HEK293 (cell line): ENCODE results near the gene TRPC4.

Experiments
- CTCF ChIA-PET: fragments of 350-600 bp; formaldehyde crosslinking; extraction: SDS; loops from one replicate; lab custom pipeline; 2021; ENCODE audit warnings: antibody characterized with exemption; lab: Yijun Ruan, JAX
- POLR2A ChIA-PET: fragments of 300-600 bp; formaldehyde crosslinking; extraction: SDS; loops from one replicate; lab custom pipeline; 2020; ENCODE audit warnings: antibody characterized with exemption, inconsistent platforms; lab: Yijun Ruan, JAX
- H3K27ac ChIP-seq: fragments of 200-500 bp; sonication (Bioruptor generic); 2 replicates; pipeline ENCODE4 v1.5.1; 2014; ENCODE audit warnings: low read depth, low read length, control low read depth, inconsistent platforms; ENCODE audit errors: extremely low read depth
- H3K36me3 ChIP-seq, 2 experiments: fragments of 200-500 bp in 1 of 2; sonication (Bioruptor generic) in 1 of 2; 1 replicate in 1 of 2; 2 replicates in 1 of 2; pipeline ENCODE4 v1.5.1; 2014 to 2017; ENCODE audit warnings: inconsistent platforms in 2 of 2, low read length in 2 of 2; ENCODE audit not compliant: control insufficient read depth in 2 of 2, insufficient read depth in 1 of 2
- H3K4me1 ChIP-seq: fragments of 200-500 bp; sonication (Bioruptor generic); 2 replicates; pipeline ENCODE4 v1.5.1; 2014; ENCODE audit warnings: mild to moderate bottlenecking, low read length, inconsistent platforms; ENCODE audit not compliant: control insufficient read depth, insufficient read depth
- H3K4me3 ChIP-seq: 2 replicates; pipeline ENCODE4 v1.5.1; 2011; ENCODE audit warnings: low read depth, mild to moderate bottlenecking, control low read depth, low read length, moderate library complexity
- H3K9me3 ChIP-seq: fragments of 200-500 bp; sonication (Bioruptor generic); 2 replicates; pipeline ENCODE4 v1.5.1; 2014; ENCODE audit warnings: low read depth, low read length, inconsistent platforms; ENCODE audit not compliant: control insufficient read depth, insufficient read depth
- KLF1 ChIP-seq: fragments of 450-650 bp; formaldehyde crosslinking; IDR thresholded peaks from 2 replicates; pipeline ENCODE4 v1.5.1; 2016; ENCODE audit warnings: missing biosample characterization, missing genetic modification characterization
- KLF7 ChIP-seq: fragments of 450-650 bp; formaldehyde crosslinking; IDR thresholded peaks from 2 replicates; pipeline ENCODE4 v1.5.1; 2016; ENCODE audit warnings: missing biosample characterization, missing genetic modification characterization, borderline replicate concordance
- SETDB1 ChIP-seq: IDR thresholded peaks from one replicate; pipeline ENCODE4 v1.6.1; 2017; ENCODE audit warnings: mild to moderate bottlenecking, low read length, moderate library complexity, mixed read lengths; ENCODE audit not compliant: insufficient read length
- TRIM28 ChIP-seq: IDR thresholded peaks from 2 replicates; pipeline ENCODE4 v1.6.1; 2011; ENCODE audit warnings: low read length, control low read depth, borderline replicate concordance
- ZBTB17 ChIP-seq: fragments of 450-650 bp; formaldehyde crosslinking; IDR thresholded peaks from 2 replicates; pipeline ENCODE4 v1.5.1; 2016; ENCODE audit warnings: missing biosample characterization, missing genetic modification characterization
- ZNF10 ChIP-seq: fragments of 450-650 bp; formaldehyde crosslinking; IDR thresholded peaks from 2 replicates; pipeline ENCODE4 v1.5.1; 2017; ENCODE audit warnings: missing biosample characterization, missing genetic modification characterization
- ZNF114 ChIP-seq: fragments of 450-650 bp; formaldehyde crosslinking; IDR thresholded peaks from 2 replicates; pipeline ENCODE4 v1.5.0; 2017; ENCODE audit warnings: missing biosample characterization, missing genetic modification characterization
- ZNF138 ChIP-seq: fragments of 450-650 bp; formaldehyde crosslinking; IDR thresholded peaks from 2 replicates; pipeline ENCODE4 v1.5.1; 2016; ENCODE audit warnings: missing biosample characterization, missing genetic modification characterization, borderline replicate concordance
- ZNF157 ChIP-seq: fragments of 450-650 bp; formaldehyde crosslinking; IDR thresholded peaks from 2 replicates; pipeline ENCODE4 v1.5.1; 2016; ENCODE audit warnings: missing biosample characterization, missing genetic modification characterization
- ZNF16 ChIP-seq: fragments of 450-650 bp; formaldehyde crosslinking; IDR thresholded peaks from 2 replicates; pipeline ENCODE4 v1.5.1; 2016; ENCODE audit warnings: low read depth, missing biosample characterization, missing genetic modification characterization
- ZNF19 ChIP-seq: fragments of 450-650 bp; formaldehyde crosslinking; IDR thresholded peaks from 2 replicates; pipeline ENCODE4; 2016; ENCODE audit warnings: missing biosample characterization, missing genetic modification characterization, low read depth
- ZNF274 ChIP-seq, 2 experiments: fragments of 200-500 bp in 1 of 2; fragments of 450-650 bp in 1 of 2; sonication (Bioruptor generic) in 1 of 2; formaldehyde crosslinking in 1 of 2; IDR thresholded peaks; 2 replicates each; pipeline versions ENCODE4 v1.5.1 to v1.6.1; 2014 to 2016; ENCODE audit warnings: borderline replicate concordance in 1 of 2, inconsistent platforms in 1 of 2, low read length in 1 of 2, missing biosample characterization in 1 of 2, missing genetic modification characterization in 1 of 2
- ZNF292 ChIP-seq: fragments of 450-650 bp; formaldehyde crosslinking; IDR thresholded peaks from 2 replicates; pipeline ENCODE4 v1.5.1; 2016; ENCODE audit warnings: low read depth, missing biosample characterization, missing genetic modification characterization, borderline replicate concordance
- ZNF529 ChIP-seq: fragments of 450-650 bp; formaldehyde crosslinking; IDR thresholded peaks from 2 replicates; pipeline ENCODE4 v1.5.1; 2017; ENCODE audit warnings: missing genetic modification characterization, missing biosample characterization; ENCODE audit not compliant: insufficient replicate concordance
- ZNF548 ChIP-seq: fragments of 450-650 bp; formaldehyde crosslinking; IDR thresholded peaks from 2 replicates; pipeline ENCODE4 v1.5.1; 2016; ENCODE audit warnings: missing biosample characterization, missing genetic modification characterization
- ZNF555 ChIP-seq: fragments of 450-650 bp; formaldehyde crosslinking; conservative IDR thresholded peaks from 2 replicates; pipeline ENCODE4 v1.5.1; 2017; ENCODE audit warnings: missing biosample characterization, mild to moderate bottlenecking, missing genetic modification characterization, inconsistent platforms
- TF ChIP-seq, protein P1 (sequence below): fragments of 450-650 bp; formaldehyde crosslinking; IDR thresholded peaks from 2 replicates; pipeline ENCODE4 v1.5.1; 2016; ENCODE audit warnings: missing biosample characterization, missing genetic modification characterization
- TF ChIP-seq, protein P2 (sequence below): fragments of 450-650 bp; formaldehyde crosslinking; IDR thresholded peaks from 2 replicates; pipeline ENCODE4 v1.5.1; 2016; ENCODE audit warnings: missing biosample characterization, missing genetic modification characterization
- TF ChIP-seq, protein P3 (sequence below): fragments of 450-650 bp; formaldehyde crosslinking; IDR thresholded peaks from 2 replicates; pipeline ENCODE4 v1.5.1; 2016; ENCODE audit warnings: missing biosample characterization, missing genetic modification characterization
- TF ChIP-seq, protein P4 (sequence below): fragments of 450-650 bp; IDR thresholded peaks from 2 replicates; pipeline ENCODE4 v1.5.1; 2018; ENCODE audit warnings: missing biosample characterization, mild to moderate bottlenecking, missing genetic modification characterization
- TF ChIP-seq, protein P5 (sequence below): fragments of 450-650 bp; formaldehyde crosslinking; IDR thresholded peaks from 2 replicates; pipeline ENCODE4 v1.5.1; 2016; ENCODE audit warnings: missing biosample characterization, missing genetic modification characterization
- TF ChIP-seq, protein P6 (sequence below): fragments of 450-650 bp; formaldehyde crosslinking; IDR thresholded peaks from 2 replicates; pipeline ENCODE4 v1.5.1; 2016; ENCODE audit warnings: missing biosample characterization, missing genetic modification characterization, low read depth

The TRPC4 gene

DNA sequence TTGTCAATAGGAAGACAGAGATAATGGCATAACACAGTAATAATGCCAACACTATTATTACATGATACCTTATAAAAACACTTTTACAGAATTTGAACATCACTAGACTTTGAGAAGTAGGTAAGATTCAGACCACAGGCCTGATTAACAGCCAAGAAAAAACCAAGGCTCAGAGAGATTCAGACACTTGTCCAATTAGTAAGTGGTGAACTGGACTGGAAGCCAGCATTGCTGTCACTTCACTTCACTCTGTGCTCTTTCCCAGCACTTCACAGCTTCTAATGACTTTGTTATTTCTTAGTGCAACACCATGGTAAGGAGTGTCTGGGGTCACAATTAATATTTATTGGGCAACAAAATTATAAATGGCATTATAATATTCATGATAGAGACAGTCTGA, 91.9 kb downstream of the TRPC4 start:
- Histone ChIP-seq H3K4me3 (no peak overlapping the region), H3K4me1 (no peaks in the 10 kb centered on the region), H3K27ac (no peak overlapping the region), H3K36me3 (no peaks in the 10 kb centered on the region), H3K9me3 (no peaks in the 10 kb centered on the region)
- ChIA-PET POLR2A (no interaction called here), CTCF (no interaction called here)
- TF ChIP-seq TRIM28: no peak
- TF ChIP-seq ZNF10 (tag by site-specific recombination): no peak
- no peak for TF ChIP-seq ZNF138 (tag by site-specific recombination)
- no peak for TF ChIP-seq ZBTB17 (tag by site-specific recombination)
- TF ChIP-seq, protein P1, sequence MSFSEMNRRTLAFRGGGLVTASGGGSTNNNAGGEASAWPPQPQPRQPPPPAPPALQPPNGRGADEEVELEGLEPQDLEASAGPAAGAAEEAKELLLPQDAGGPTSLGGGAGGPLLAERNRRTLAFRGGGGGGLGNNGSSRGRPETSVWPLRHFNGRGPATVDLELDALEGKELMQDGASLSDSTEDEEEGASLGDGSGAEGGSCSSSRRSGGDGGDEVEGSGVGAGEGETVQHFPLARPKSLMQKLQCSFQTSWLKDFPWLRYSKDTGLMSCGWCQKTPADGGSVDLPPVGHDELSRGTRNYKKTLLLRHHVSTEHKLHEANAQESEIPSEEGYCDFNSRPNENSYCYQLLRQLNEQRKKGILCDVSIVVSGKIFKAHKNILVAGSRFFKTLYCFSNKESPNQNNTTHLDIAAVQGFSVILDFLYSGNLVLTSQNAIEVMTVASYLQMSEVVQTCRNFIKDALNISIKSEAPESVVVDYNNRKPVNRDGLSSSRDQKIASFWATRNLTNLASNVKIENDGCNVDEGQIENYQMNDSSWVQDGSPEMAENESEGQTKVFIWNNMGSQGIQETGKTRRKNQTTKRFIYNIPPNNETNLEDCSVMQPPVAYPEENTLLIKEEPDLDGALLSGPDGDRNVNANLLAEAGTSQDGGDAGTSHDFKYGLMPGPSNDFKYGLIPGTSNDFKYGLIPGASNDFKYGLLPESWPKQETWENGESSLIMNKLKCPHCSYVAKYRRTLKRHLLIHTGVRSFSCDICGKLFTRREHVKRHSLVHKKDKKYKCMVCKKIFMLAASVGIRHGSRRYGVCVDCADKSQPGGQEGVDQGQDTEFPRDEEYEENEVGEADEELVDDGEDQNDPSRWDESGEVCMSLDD (tag by site-specific recombination): no peak
- TF ChIP-seq ZNF548: no peak
- TF ChIP-seq, protein P2, sequence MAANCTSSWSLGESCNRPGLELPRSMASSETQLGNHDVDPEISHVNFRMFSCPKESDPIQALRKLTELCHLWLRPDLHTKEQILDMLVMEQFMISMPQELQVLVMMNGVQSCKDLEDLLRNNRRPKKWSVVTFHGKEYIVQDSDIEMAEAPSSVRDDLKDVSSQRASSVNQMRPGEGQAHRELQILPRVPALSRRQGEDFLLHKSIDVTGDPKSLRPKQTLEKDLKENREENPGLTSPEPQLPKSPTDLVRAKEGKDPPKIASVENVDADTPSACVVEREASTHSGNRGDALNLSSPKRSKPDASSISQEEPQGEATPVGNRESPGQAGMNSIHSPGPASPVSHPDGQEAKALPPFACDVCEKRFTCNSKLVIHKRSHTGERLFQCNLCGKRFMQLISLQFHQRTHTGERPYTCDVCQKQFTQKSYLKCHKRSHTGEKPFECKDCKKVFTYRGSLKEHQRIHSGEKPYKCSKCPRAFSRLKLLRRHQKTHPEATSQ: no peak
- no peak for TF ChIP-seq ZNF114
- no peak for TF ChIP-seq KLF1

DNA sequence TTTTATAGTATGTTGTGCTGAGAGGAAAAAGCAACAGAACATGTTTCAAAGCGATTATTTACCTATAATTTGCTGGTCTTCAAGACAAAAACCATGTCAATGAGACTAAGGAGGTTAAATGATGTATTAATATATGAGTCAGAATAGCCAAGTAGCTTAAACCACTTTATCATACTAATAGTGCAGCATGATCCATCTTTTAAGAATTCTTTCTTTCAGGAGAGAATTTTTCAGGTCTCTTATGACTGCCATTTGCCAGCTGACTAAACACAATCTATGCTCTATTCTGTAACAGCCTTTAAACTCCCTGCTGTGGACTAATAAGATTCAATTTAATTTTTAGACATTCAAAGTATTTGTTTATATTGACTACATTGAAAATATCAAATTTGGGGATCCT, 93.7 kb downstream of the TRPC4 start:
- H3K9me3 ChIP-seq: no peaks in the 10 kb centered on the region
- H3K27ac ChIP-seq: no peak overlapping the region
- H3K36me3 ChIP-seq: no peaks in the 10 kb centered on the region
- ChIA-PET POLR2A (no interaction called here), CTCF (no interaction called here)
- H3K4me3 ChIP-seq: no peak overlapping the region
- no peaks in the 10 kb centered on the region for H3K4me1 ChIP-seq
- no peak for TF ChIP-seq ZNF529 (tag by site-specific recombination)
- TF ChIP-seq KLF7: no peak
- TF ChIP-seq ZNF16 (tag by site-specific recombination): no peak
- no peak for TF ChIP-seq ZNF292 (tag by site-specific recombination)
- TF ChIP-seq SETDB1: no peak
- TF ChIP-seq ZNF19: no peak
- TF ChIP-seq, protein P3, sequence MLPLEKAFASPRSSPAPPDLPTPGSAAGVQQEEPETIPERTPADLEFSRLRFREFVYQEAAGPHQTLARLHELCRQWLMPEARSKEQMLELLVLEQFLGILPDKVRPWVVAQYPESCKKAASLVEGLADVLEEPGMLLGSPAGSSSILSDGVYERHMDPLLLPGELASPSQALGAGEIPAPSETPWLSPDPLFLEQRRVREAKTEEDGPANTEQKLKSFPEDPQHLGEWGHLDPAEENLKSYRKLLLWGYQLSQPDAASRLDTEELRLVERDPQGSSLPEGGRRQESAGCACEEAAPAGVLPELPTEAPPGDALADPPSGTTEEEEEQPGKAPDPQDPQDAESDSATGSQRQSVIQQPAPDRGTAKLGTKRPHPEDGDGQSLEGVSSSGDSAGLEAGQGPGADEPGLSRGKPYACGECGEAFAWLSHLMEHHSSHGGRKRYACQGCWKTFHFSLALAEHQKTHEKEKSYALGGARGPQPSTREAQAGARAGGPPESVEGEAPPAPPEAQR (tag by site-specific recombination): no peak
- TF ChIP-seq, protein P4, sequence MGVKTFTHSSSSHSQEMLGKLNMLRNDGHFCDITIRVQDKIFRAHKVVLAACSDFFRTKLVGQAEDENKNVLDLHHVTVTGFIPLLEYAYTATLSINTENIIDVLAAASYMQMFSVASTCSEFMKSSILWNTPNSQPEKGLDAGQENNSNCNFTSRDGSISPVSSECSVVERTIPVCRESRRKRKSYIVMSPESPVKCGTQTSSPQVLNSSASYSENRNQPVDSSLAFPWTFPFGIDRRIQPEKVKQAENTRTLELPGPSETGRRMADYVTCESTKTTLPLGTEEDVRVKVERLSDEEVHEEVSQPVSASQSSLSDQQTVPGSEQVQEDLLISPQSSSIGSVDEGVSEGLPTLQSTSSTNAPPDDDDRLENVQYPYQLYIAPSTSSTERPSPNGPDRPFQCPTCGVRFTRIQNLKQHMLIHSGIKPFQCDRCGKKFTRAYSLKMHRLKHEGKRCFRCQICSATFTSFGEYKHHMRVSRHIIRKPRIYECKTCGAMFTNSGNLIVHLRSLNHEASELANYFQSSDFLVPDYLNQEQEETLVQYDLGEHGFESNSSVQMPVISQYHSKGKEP (tag by site-specific recombination): no peak
- TF ChIP-seq, protein P5, sequence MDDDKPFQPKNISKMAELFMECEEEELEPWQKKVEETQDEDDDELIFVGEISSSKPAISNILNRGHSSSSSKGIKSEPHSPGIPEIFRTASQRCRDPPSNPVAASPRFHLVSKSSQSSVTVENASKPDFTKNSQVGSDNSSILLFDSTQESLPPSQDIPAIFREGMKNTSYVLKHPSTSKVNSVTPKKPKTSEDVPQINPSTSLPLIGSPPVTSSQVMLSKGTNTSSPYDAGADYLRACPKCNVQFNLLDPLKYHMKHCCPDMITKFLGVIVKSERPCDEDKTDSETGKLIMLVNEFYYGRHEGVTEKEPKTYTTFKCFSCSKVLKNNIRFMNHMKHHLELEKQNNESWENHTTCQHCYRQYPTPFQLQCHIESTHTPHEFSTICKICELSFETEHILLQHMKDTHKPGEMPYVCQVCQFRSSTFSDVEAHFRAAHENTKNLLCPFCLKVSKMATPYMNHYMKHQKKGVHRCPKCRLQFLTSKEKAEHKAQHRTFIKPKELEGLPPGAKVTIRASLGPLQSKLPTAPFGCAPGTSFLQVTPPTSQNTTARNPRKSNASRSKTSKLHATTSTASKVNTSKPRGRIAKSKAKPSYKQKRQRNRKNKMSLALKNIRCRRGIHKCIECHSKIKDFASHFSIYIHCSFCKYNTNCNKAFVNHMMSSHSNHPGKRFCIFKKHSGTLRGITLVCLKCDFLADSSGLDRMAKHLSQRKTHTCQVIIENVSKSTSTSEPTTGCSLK: no peak
- TF ChIP-seq KLF1: no peak
- TF ChIP-seq ZNF114: no peak
- no peak for TF ChIP-seq ZNF274 (IDR thresholded peaks at IDR 0.05; ENCODE audit: low read length)
- TF ChIP-seq ZNF274 (tag by site-specific recombination; IDR thresholded peaks at IDR 0.05; ENCODE audit: borderline replicate concordance): no peak
- no peak for TF ChIP-seq ZNF157 (tag by site-specific recombination)
- TF ChIP-seq ZNF555 (tag by site-specific recombination): no peak
- TF ChIP-seq, protein P6, sequence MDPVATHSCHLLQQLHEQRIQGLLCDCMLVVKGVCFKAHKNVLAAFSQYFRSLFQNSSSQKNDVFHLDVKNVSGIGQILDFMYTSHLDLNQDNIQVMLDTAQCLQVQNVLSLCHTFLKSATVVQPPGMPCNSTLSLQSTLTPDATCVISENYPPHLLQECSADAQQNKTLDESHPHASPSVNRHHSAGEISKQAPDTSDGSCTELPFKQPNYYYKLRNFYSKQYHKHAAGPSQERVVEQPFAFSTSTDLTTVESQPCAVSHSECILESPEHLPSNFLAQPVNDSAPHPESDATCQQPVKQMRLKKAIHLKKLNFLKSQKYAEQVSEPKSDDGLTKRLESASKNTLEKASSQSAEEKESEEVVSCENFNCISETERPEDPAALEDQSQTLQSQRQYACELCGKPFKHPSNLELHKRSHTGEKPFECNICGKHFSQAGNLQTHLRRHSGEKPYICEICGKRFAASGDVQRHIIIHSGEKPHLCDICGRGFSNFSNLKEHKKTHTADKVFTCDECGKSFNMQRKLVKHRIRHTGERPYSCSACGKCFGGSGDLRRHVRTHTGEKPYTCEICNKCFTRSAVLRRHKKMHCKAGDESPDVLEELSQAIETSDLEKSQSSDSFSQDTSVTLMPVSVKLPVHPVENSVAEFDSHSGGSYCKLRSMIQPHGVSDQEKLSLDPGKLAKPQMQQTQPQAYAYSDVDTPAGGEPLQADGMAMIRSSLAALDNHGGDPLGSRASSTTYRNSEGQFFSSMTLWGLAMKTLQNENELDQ (tag by site-specific recombination): no peak
